Panc1 (cell line): ENCODE data around the gene SLC39A10. TPM values are rescaled to one million over a fixed set of nuclear protein-coding genes. Genes with fewer than 3 reads are reported as not detected.
A peak's percentile ranks its signal among the peaks of the same experiment; 100 is the strongest.

Experiments used
- ATAC-seq: fragments of 200-7000 bp; cut with Tn5 transposase; 2 replicates; pipeline ENCODE4 v1.9.1; 2020; ENCODE audit warnings: mild to moderate bottlenecking, moderate library complexity
- BruUV-seq: library from RNA; stranded (reverse); fragments of 400-500 nt; replicated peaks from 2 replicates; lab custom pipeline; 2021; lab: Mats Ljungman, UMichigan
- CTCF ChIA-PET: fragments of 300-600 bp; sonication (Branson Sonifier 250); formaldehyde crosslinking; loops from one replicate; lab custom pipeline; 2022; ENCODE audit warnings: antibody characterized with exemption; lab: Charles Lee
- POLR2A ChIA-PET: fragments of 300-600 bp; sonication (Branson Sonifier 250); formaldehyde crosslinking; loops from one replicate; lab custom pipeline; 2022; ENCODE audit warnings: antibody characterized with exemption; lab: Charles Lee
- DNase-seq: peaks from one replicate; pipeline ENCODE4 v3.0.0-alpha.2; 2010; ENCODE audit warnings: low read depth, low spot score
- H3K27ac ChIP-seq: 2 replicates; pipeline ENCODE4 v1.5.1; 2011; ENCODE audit warnings: mild to moderate bottlenecking, low read length, inconsistent platforms
- H3K27me3 ChIP-seq: fragments of 200-500 bp; sonication (Bioruptor generic); 2 replicates; pipeline ENCODE4 v1.6.0; 2014; ENCODE audit warnings: low read length, inconsistent platforms; ENCODE audit not compliant: control insufficient read depth, insufficient read depth
- H3K36me3 ChIP-seq: fragments of 200-500 bp; sonication (Bioruptor generic); 2 replicates; pipeline ENCODE4 v1.5.1; 2014; ENCODE audit warnings: inconsistent platforms, mild to moderate bottlenecking, low read length, moderate library complexity; ENCODE audit not compliant: control insufficient read depth, insufficient read depth
- H3K4me1 ChIP-seq: 2 replicates; pipeline ENCODE4 v1.5.1; 2011; ENCODE audit warnings: inconsistent platforms, mild to moderate bottlenecking, low read length, moderate library complexity; ENCODE audit not compliant: control insufficient read depth, insufficient read depth
- H3K4me3 ChIP-seq, 2 experiments: 2 replicates each; pipeline ENCODE4 v1.5.1; 2011 to 2012; ENCODE audit warnings: low read depth in 2 of 2, low read length in 2 of 2, mild to moderate bottlenecking in 2 of 2, inconsistent platforms in 1 of 2, moderate library complexity in 1 of 2
- H3K9me3 ChIP-seq: fragments of 200-500 bp; sonication (Bioruptor generic); 2 replicates; pipeline ENCODE4 v1.5.1; 2014; ENCODE audit warnings: low read depth, mild to moderate bottlenecking, inconsistent platforms, low read length, moderate library complexity; ENCODE audit not compliant: control insufficient read depth, insufficient read depth
- CTCF ChIP-seq: fragments of 450-650 bp; IDR thresholded peaks from 2 replicates; pipeline ENCODE4 v1.5.1; 2017; ENCODE audit warnings: mild to moderate bottlenecking
- POLR2AphosphoS5 ChIP-seq: IDR thresholded peaks from 2 replicates; pipeline ENCODE4 v1.6.1; 2012; ENCODE audit warnings: mild to moderate bottlenecking, low read depth, low read length, moderate library complexity
- SIN3A ChIP-seq: IDR thresholded peaks from 2 replicates; pipeline ENCODE4 v1.6.1; 2012; ENCODE audit warnings: low read depth, mild to moderate bottlenecking, low read length, moderate library complexity, borderline replicate concordance; ENCODE audit not compliant: insufficient read depth
- TCF7L2 ChIP-seq: IDR thresholded peaks from 2 replicates; pipeline ENCODE4 v1.6.1; 2011; ENCODE audit warnings: mild to moderate bottlenecking, low read depth, low read length, inconsistent platforms
- in situ Hi-C: cut with HindIII; loops from 2 replicates; pipeline ENCODE4 v1.10.0; 2016; ENCODE audit warnings: low sequenced_read_pairs, low pct_unique_long_range_greater_than_20kb
- intact Hi-C: fragments of 100-400 bp; cut with micrococcal nuclease; formaldehyde crosslinking; loops from one replicate; pipeline ENCODE4 v1.10.0; 2022; ENCODE audit not compliant: unreplicated experiment
- total RNA-seq: library from RNA; stranded (reverse); gene quantifications from one replicate; pipeline ENCODE4 v1.2.1, GENCODE V29; 2021; ENCODE audit not compliant: unreplicated experiment
- TF ChIP-seq, protein P1 (sequence below), 2 experiments: IDR thresholded peaks; 2 replicates each; pipeline ENCODE4 v1.6.1; 2011 to 2012; ENCODE audit warnings: low read depth in 2 of 2, control low read depth in 1 of 2, low read length in 1 of 2, mild to moderate bottlenecking in 1 of 2, moderate library complexity in 1 of 2; ENCODE audit not compliant: insufficient read depth in 1 of 2

Gene SLC39A10
- total RNA-seq, 1 experiment from 2014 or later = 45.9 TPM

DNA sequence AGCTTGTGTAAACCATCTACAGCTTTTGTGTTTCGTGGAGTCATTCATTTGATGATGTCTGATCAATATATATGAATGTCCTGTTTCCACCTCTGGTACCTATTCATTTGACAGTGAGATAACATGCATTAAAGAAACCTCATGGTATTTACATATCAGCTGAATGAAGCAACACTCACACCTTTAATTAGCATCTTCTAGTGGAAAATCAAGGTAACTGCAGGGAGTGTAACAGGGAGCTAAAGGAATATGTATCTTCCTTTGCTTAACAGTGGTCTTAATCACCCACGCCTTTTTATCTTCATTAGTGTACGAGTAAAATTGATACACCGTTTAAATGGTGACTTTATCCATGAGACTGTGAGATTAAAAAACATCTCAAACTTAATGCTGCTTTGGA lies 15.6 kb downstream of the SLC39A10 start:
- no TSS peak for BruUV-seq
- Histone ChIP-seq H3K27ac (no peak overlapping the region), H3K27me3 (no peaks in the 10 kb centered on the region), H3K9me3 (no peaks in the 10 kb centered on the region), H3K36me3 (no peaks in the 10 kb centered on the region), H3K4me3 (no peak overlapping the region), H3K4me1 (no peaks in the 10 kb centered on the region)
- in situ Hi-C loops (no loop called here), intact Hi-C loops (no loop called here)
- no peak for DNase-seq
- ATAC-seq = no peak
- POLR2A ChIA-PET = no interaction called here
- CTCF ChIA-PET = interaction anchor here (0.9 kb wide), 1 partner anchor 16 kb away, joined by 3 read pairs; the partner anchor contains the start of gene SLC39A10
- TF ChIP-seq, protein P1, sequence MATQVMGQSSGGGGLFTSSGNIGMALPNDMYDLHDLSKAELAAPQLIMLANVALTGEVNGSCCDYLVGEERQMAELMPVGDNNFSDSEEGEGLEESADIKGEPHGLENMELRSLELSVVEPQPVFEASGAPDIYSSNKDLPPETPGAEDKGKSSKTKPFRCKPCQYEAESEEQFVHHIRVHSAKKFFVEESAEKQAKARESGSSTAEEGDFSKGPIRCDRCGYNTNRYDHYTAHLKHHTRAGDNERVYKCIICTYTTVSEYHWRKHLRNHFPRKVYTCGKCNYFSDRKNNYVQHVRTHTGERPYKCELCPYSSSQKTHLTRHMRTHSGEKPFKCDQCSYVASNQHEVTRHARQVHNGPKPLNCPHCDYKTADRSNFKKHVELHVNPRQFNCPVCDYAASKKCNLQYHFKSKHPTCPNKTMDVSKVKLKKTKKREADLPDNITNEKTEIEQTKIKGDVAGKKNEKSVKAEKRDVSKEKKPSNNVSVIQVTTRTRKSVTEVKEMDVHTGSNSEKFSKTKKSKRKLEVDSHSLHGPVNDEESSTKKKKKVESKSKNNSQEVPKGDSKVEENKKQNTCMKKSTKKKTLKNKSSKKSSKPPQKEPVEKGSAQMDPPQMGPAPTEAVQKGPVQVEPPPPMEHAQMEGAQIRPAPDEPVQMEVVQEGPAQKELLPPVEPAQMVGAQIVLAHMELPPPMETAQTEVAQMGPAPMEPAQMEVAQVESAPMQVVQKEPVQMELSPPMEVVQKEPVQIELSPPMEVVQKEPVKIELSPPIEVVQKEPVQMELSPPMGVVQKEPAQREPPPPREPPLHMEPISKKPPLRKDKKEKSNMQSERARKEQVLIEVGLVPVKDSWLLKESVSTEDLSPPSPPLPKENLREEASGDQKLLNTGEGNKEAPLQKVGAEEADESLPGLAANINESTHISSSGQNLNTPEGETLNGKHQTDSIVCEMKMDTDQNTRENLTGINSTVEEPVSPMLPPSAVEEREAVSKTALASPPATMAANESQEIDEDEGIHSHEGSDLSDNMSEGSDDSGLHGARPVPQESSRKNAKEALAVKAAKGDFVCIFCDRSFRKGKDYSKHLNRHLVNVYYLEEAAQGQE (IDR thresholded peaks at IDR 0.05; ENCODE audit: insufficient read depth in 1 of 2, low read depth in 2 of 2, low read length in 1 of 2) = no peak
- peak; percentile 52; the same call in 1 of the 2 replicates for TF ChIP-seq CTCF

DNA sequence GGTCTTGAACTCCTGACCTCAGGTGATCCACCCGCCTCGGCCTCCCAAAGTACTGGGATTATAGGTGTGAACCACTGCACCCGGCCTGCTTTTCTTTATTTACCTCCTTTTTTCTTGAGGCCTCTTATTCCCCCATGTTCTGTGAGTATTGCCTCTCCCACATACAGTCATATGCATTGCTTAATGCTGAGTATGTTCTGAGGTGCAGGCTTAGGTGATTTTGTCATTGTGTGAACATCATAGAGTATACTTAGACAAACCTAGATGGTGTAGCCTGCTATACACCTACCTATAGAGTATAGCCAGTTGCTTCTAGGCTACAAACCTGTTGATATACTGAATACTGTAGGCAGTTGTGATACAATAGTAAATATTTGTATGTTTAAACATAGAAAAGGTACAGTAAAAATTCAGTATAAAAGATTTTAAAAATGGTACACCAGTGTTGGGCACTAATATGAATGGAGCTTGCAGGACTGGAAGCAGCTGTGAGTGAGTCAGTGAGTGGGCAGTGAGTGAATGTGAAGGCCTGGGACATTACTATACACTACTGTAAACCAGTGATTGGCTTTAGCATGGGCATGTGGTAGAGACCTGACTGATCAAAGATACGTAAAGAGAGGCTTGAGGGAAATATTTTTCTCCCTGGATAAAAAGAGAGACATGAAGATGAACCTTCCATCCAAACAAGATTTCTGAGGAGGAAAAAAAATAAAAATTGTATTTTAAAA lies 17.6 kb downstream of the SLC39A10 start:
- in situ Hi-C loops (no loop called here), intact Hi-C loops (no loop called here)
- H3K4me3 ChIP-seq = no peak overlapping the region
- H3K4me1 ChIP-seq = no peaks in the 10 kb centered on the region
- ChIA-PET POLR2A (no interaction called here), CTCF (no interaction called here)
- H3K27me3 ChIP-seq = no peaks in the 10 kb centered on the region
- H3K9me3 ChIP-seq = no peaks in the 10 kb centered on the region
- TF ChIP-seq SIN3A (no peak), TCF7L2 (no peak), CTCF (no peak), POLR2AphosphoS5 (no peak)
- TF ChIP-seq, protein P1 (IDR thresholded peaks at IDR 0.05; ENCODE audit: insufficient read depth in 1 of 2, low read depth in 2 of 2, low read length in 1 of 2) = no peak
- DNase-seq (no peak), ATAC-seq (no peak)
- no TSS peak for BruUV-seq
- H3K27ac ChIP-seq = no peak overlapping the region
- H3K36me3 ChIP-seq = no peaks in the 10 kb centered on the region
